Measurements from ENCODE around the gene SMIM22. TPM values are rescaled to one million over a fixed set of nuclear protein-coding genes. Genes with fewer than 3 reads are reported as not detected.

SMIM22 gene
- total RNA-seq, 1 experiment from 2014 or later = not detected

DNA sequence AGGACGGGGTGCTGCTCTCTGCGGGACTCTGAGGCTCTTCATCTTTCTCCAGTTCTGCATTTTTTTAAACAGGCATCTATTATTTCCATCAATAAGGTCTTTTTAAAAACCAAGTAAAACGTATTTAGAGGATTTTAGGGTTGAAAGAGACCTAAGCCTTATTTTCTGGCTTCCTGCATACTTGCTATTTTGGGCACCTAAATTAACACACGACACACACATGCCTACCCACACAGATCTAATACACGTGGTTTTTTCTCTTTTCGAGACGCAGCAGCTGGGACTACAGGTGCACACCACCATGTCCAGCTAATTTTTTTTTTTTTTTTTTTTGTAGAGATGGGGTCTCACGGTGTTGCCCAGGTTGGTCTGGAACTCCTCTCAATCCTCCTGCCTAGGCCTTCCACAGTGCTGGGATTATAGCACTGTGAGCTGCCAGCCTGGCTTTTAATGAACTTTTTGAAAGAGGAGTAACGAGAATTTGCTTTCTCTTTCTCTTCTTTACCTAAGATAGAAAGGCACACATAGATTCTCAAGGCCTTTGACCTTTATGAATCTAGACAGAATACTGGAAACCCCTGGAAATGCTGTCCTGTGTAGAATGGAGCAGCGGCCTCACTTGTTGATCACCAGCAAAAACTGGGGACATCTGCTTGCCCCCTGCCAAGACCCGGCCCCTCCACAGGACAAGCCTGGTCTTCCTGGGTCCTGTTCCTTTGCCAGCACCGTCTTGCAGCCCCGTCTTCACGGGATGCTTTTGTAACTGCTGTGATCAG is 47.1 kb upstream of the SMIM22 start:
- POLR2A ChIA-PET (ENCODE audit: low non-redundant PET) = no interaction called here
- peaks cover 20% of the 10 kb centered on the region for H3K36me3 ChIP-seq (ENCODE audit: insufficient read depth, low read length, poor library complexity, severe bottlenecking)

DNA sequence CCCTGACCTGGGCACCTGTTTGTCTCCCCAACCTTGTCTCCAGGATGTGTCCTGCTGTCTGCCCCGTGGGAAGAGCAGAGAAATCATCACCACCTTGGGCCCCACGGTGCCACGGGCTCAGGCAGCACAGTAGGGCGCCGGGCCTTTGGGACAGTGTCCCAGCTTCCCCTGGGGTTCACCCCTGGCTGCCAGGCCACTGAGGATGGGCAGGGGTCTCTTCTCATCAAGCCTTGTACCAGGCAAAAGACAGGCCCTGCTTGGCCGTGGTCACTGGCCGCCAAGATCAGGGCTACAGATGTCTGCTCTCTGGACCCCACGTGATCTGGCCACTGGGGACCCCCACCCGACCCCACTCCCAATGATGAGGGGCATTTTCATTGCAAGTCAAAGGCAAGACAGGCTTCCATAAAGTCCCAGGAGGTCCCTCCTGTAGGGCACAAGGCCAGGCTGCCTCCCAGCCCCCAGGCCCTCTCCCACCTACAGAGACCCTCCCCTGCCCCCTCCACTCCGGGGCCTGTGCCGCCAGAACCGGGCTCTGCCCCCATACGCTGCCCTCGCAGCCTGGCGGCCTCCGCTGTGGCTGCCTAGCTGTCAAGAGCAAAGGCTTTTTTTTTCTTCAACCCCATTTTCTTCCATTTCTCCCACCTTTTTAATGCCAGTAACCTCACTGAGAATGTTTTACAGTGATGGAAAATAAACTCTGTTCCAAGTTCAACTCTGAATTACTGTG is 46.3 kb upstream of the SMIM22 start:
- H3K4me3 ChIP-seq (ENCODE audit: low read depth, low read length, poor library complexity, severe bottlenecking) = no peak overlapping the region
- H3K27me3 ChIP-seq (replicated peaks; ENCODE audit: insufficient read depth, low read depth, low read length, poor library complexity) = no peaks in the 10 kb centered on the region
- intact Hi-C loops (cut with micrococcal nuclease; ENCODE audit: unreplicated experiment) = no loop called here
- peaks cover 27% of the 10 kb centered on the region for H3K36me3 ChIP-seq (ENCODE audit: insufficient read depth, low read length, poor library complexity, severe bottlenecking)
- CTCF ChIA-PET = no interaction called here
- TF ChIP-seq, protein P1, sequence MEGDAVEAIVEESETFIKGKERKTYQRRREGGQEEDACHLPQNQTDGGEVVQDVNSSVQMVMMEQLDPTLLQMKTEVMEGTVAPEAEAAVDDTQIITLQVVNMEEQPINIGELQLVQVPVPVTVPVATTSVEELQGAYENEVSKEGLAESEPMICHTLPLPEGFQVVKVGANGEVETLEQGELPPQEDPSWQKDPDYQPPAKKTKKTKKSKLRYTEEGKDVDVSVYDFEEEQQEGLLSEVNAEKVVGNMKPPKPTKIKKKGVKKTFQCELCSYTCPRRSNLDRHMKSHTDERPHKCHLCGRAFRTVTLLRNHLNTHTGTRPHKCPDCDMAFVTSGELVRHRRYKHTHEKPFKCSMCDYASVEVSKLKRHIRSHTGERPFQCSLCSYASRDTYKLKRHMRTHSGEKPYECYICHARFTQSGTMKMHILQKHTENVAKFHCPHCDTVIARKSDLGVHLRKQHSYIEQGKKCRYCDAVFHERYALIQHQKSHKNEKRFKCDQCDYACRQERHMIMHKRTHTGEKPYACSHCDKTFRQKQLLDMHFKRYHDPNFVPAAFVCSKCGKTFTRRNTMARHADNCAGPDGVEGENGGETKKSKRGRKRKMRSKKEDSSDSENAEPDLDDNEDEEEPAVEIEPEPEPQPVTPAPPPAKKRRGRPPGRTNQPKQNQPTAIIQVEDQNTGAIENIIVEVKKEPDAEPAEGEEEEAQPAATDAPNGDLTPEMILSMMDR (conservative IDR thresholded peaks at IDR 0.05; ENCODE audit: low read depth, low read length) = no peak
- TF ChIP-seq EZH2 (IDR thresholded peaks at IDR 0.05; ENCODE audit: borderline replicate concordance, low read depth, low read length, poor library complexity, severe bottlenecking) = no peak
- no peak overlapping the region for H3K27ac ChIP-seq (ENCODE audit: low read depth, low read length, poor library complexity, severe bottlenecking)
- H3K9me3 ChIP-seq (ENCODE audit: low read depth, low read length, poor library complexity, severe bottlenecking) = no peaks in the 10 kb centered on the region
- no peaks in the 10 kb centered on the region for H3K4me1 ChIP-seq (ENCODE audit: insufficient read depth, low read length, poor library complexity, severe bottlenecking)
- no peak for DNase-seq (ENCODE audit: low spot score)
- no TSS peak for BruUV-seq (replicated peaks)
- POLR2A ChIA-PET (ENCODE audit: low non-redundant PET) = no interaction called here

More for the DNA sequence above, 47.1 kb upstream of the SMIM22 start:
- Histone ChIP-seq H3K9me3 (ENCODE audit: low read depth, low read length, poor library complexity, severe bottlenecking) (no peaks in the 10 kb centered on the region), H3K4me3 (ENCODE audit: low read depth, low read length, poor library complexity, severe bottlenecking) (no peak overlapping the region), H3K27me3 (replicated peaks; ENCODE audit: insufficient read depth, low read depth, low read length, poor library complexity) (no peaks in the 10 kb centered on the region), H3K27ac (ENCODE audit: low read depth, low read length, poor library complexity, severe bottlenecking) (no peak overlapping the region), H3K4me1 (ENCODE audit: insufficient read depth, low read length, poor library complexity, severe bottlenecking) (no peaks in the 10 kb centered on the region)
- no TSS peak for BruUV-seq (replicated peaks)
- intact Hi-C loops (cut with micrococcal nuclease; ENCODE audit: unreplicated experiment) = no loop called here
- TF ChIP-seq EZH2 (IDR thresholded peaks at IDR 0.05; ENCODE audit: borderline replicate concordance, low read depth, low read length, poor library complexity, severe bottlenecking) = no peak
- TF ChIP-seq, protein P1 (conservative IDR thresholded peaks at IDR 0.05; ENCODE audit: low read depth, low read length) = no peak
- CTCF ChIA-PET = no interaction called here
- no peak for DNase-seq (ENCODE audit: low spot score)

DNA sequence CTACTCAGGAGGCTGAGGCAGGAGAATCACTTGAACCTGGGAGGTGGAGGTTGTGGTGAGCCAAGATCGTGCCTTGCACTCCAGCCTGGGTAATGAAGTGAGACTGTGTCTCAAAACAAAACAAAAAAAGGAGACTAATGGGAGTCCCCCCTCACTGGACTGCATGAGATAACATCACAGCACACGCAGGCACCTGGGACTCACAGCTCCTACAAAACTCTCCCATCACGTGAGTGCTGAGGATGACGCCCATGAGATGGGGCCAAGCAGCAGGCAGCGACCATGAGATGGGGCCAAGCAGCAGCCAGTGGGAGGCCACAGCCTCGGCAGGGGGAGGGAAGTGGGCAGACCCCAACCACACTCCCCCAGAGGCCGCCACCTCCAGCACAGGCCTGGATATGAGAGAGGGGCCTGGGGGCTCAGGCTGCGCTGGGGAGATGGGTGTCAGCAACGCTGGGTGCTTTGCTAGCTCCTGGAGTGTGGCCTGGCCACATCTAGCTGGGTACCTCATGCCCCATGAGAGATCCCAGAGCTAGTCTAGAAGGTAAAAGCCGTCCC is 45.4 kb upstream of the SMIM22 start:
- no peaks in the 10 kb centered on the region for H3K9me3 ChIP-seq (ENCODE audit: low read depth, low read length, poor library complexity, severe bottlenecking)
- POLR2A ChIA-PET (ENCODE audit: low non-redundant PET) = no interaction called here
- TF ChIP-seq EZH2 (IDR thresholded peaks at IDR 0.05; ENCODE audit: borderline replicate concordance, low read depth, low read length, poor library complexity, severe bottlenecking) = no peak
- TF ChIP-seq, protein P1 (conservative IDR thresholded peaks at IDR 0.05; ENCODE audit: low read depth, low read length) = no peak
- no TSS peak for BruUV-seq (replicated peaks)
- H3K4me1 ChIP-seq (ENCODE audit: insufficient read depth, low read length, poor library complexity, severe bottlenecking) = no peaks in the 10 kb centered on the region
- H3K27me3 ChIP-seq (replicated peaks; ENCODE audit: insufficient read depth, low read depth, low read length, poor library complexity) = no peaks in the 10 kb centered on the region
- peaks cover 29% of the 10 kb centered on the region for H3K36me3 ChIP-seq (ENCODE audit: insufficient read depth, low read length, poor library complexity, severe bottlenecking)
- no peak overlapping the region for H3K4me3 ChIP-seq (ENCODE audit: low read depth, low read length, poor library complexity, severe bottlenecking)
- CTCF ChIA-PET = interaction anchor here (0.7 kb wide), 1 partner anchor 15 kb away, joined by 4 read pairs; no protein-coding TSS in a partner anchor
- no peak for DNase-seq (ENCODE audit: low spot score)
- no peak overlapping the region for H3K27ac ChIP-seq (ENCODE audit: low read depth, low read length, poor library complexity, severe bottlenecking)
- intact Hi-C loops (cut with micrococcal nuclease; ENCODE audit: unreplicated experiment) = no loop called here

All from A673 (cell line).